Stimulated activated CD4-positive, alpha-beta T cell treated with anti-CD3 and anti-CD28 coated beads, Interleukin-12 subunit alpha, Interleukin-12 subunit beta, amount 100 ng/mL, for 48 hours (primary cell): ENCODE measurements around the gene RBM20.

Experiments
- DNase-seq, 3 donors: peaks; one replicate each; pipeline ENCODE4 v3.0.0-alpha.2; 2020; ENCODE audit warnings: low read depth in 2 of 3, low spot score in 1 of 3

RBM20 gene

DNA sequence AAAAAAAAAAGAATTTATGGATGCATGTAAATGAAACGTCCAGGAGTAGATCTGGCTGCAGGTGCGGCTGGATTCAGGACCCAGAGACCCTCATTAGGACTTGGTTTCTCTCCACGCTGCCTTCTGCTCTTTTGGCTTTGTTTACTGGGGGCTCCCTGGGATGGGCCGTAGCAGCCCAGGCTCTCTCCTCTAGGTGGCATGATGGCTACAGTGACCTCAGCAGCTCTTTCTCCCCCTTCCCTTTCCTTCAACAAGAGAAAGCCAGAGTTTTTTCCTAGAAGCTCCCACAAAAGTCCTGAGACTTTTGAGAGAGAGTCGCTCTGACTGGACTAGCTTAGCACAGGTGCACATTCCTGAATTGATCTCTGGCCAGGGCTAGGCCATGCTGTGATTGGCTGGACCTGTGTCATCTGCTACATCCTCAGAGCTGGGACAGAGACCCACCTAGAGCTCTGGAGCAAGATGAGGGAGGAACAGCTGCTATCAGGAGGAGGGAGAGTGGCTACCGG is 159.7 kb downstream of the RBM20 start:
- DNase-seq = no peak

DNA sequence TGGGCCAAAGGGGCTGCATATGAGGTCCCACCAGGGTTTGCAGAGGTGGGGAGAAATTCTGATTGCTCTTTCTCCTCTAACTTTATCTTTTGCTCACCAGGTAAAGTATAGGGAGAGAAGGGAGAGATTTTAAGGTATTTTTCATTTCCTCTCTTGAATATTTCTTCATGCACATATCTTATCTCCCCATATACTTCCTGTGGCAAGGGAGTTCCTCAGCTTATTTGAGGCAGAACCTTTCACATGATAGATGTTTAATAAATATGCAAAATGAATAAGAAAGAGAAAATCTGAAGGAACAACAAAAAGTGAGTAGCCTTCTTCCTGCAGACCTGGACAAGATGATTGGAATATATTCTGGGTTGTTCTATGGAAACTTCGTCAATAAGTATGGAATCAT is 160.2 kb downstream of the RBM20 start:
- DNase-seq = no peak

DNA sequence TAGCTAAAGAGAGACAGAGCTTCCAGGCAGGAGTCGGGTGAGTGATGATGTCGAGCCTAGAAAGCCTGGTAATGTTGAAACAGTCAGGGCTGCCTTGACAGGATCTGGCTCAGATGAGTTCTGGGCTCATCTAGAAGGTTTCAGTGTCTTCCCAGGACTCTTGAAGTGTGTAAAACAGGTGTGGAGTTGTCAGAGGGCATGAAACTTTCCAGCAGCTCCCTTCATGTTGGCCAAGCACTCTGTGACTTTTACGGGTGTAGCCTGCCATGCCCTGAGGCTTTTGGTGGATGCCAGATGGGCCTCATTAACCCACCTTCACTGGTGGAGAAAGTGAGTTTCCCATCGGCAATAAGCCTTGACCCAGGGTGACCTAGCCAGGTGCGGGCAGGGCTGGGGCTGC is 161.2 kb downstream of the RBM20 start:
- DNase-seq = no peak

DNA sequence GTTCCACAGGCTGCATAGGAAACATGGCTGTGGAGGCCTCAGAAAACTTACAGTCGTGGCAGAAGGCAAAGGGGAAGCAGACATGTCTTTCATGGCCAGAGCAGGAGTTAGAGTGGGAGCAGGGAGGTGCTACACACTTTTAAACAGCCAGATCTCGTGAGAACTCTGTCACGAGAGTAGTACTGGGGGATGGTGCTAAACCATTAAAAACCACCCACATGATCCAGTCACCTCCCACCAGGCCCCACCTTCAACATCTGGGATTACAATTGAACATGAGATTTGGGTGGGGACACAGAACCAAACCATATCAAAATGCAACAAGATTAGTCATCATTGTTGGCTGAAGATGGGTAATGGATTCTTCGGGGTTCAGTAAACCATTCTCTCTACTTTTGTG is 162.2 kb downstream of the RBM20 start:
- no peak for DNase-seq

DNA sequence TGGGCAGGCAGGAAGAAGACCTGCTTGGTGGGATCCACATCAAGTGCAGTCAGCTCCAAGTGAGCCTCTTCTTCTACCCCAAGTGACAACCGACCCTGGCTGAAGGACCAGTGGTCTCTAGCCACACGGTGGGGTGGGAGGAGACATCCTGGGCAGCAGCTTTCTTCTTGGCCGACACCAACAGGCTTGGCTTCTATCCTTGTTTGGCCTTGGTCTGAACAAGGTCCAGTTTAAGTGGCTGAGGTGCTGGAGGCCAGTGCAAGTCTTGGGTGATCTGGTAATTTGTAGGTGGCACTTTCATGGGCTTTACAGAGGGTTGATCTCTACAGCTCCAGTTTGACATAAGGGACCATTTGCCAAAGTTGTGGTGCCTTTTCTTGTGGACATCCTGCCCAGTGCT is 164.0 kb downstream of the RBM20 start:
- DNase-seq = no peak

DNA sequence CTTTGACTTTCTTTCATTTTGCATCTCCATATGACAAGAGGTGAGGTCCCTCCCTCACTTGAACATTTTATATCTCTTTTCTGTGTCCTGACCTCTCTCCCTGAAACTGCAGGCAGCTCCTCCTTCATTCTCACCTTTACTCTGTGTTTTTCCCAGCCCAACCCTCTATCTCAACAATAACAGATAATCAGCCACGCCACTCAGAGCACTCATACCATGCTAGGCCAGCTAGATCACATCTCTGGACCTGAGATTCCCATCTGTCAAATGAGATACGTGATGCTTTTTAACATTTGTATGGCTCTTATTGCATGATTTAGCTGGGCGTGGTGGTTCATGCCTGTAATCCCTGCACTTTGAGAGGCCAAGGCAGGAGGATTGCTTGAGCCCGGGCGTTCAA is 164.5 kb downstream of the RBM20 start:
- no peak for DNase-seq

DNA sequence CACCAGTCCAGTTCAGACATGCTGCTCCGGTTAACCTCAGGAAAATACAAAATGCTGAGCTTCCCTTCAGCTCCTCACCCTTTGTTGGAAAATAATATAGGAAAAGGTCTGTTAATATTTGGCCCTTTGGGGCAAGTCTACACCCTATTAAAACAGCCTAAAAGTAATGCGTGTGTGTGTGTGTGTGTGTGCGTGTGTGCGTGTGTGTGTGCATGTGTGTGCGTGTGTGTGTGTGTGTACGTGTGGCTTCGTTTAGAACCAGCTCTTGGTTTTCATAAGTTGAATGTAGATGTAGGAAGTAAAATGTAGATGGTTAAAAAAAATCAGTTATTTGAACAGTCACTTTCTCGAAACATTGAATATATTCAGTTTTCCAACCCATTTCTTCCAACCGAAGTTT is 166.5 kb downstream of the RBM20 start:
- no peak for DNase-seq

DNA sequence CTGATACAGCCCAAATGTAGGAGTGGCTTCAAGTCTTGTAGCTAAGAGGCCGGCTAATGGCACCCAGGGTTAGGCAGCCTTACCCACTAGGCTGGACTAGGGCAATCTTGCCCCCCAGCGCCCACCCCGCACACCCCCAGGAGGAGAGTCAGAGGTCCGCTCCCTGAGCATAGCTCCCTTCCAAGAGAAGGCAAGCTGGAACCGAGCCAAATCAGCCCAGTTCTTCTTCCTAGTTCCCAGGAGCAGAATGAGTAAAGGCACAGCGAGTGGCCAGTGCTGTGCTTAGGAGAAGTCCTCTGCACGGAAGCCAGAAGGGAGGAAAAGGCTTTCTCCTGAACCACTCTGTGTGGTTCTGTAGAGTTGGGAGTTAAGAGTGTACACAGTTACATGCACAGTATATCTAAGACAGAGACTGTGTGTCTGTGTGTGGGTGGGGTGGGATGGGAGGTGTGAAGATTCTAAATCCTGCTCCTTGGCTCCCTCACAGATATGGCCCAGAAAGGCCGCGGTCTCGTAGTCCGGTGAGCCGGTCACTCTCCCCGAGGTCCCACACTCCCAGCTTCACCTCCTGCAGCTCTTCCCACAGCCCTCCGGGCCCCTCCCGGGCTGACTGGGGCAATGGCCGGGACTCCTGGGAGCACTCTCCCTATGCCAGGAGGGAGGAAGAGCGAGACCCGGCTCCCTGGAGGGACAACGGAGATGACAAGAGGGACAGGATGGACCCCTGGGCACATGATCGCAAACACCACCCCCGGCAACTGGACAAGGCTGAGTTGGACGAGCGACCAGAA is 167.8 kb downstream of the RBM20 start:
- DNase-seq = no peak

DNA sequence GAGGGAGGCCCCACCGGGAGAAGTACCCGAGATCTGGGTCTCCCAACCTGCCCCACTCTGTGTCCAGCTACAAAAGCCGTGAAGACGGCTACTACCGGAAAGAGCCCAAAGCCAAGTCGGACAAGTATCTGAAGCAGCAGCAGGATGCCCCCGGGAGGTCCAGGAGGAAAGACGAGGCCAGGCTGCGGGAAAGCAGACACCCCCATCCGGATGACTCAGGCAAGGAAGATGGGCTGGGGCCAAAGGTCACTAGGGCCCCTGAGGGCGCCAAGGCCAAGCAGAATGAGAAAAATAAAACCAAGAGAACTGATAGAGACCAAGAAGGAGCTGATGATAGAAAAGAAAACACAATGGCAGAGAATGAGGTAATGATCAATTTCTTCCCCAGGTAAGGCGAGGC is 168.4 kb downstream of the RBM20 start:
- no peak for DNase-seq

DNA sequence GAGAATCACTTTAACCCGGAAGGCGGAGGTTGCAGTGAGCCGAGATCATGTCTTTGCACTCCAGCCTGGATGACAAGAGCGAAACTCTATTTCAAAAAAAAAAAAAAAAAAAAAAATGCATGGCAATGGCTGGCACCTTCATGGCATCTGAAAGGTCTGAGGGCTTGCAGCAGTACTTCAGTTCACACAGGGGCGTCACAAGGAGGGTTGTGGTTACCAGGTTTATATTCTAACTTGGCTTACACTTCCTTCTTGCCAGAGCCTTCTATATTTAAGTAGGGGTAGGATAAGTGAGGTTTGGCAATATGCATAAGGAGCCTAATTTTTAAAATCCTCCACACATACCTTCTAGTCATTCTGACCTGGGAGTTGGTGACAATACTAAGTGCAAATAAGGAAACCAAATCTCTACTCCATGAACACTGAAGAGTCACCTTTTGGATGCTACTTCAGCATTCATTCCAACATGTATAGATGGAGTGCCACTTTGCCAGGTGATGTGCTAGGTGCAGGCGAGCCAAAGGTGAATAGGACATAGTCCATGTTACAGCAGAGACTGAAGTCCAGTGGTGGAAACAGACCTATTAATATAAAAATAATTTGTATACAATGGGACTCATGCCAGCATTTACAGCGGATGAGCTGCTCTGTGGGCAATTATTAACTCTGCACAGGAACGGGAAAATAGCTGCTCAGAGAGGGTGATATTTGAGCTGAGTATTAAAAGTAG is 169.8 kb downstream of the RBM20 start:
- DNase-seq = no peak

DNA sequence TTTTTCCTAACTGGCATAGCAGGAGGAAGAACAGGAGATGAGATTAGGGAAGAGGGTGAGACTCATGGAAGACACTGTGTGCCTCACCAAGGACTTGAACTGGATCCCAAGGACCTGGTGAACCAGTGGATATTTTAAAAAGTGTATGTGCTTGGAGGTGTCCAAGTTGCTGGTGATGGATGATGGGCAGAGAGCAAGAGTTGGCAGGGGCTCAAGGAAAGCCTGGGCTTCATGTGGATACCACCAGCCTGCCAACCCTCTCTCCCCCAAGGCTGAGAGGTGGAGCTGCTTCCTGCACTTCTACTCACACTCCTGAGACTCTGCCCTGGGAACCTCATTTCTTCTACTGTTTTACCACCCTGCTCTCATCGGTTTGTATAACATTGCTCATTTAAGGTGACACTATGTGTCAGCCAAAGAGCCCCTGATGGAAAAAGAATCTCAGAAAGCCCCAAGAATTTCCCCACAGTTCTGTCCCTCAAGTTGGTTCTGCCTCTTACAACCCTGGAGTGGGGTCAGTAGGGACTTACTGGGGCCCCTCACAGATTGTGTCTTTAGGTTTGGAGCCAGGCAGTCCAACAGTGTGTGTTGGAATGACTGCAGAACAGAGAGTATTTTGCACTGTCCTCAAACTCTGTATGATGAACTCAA is 171.3 kb downstream of the RBM20 start:
- DNase-seq = no peak

DNA sequence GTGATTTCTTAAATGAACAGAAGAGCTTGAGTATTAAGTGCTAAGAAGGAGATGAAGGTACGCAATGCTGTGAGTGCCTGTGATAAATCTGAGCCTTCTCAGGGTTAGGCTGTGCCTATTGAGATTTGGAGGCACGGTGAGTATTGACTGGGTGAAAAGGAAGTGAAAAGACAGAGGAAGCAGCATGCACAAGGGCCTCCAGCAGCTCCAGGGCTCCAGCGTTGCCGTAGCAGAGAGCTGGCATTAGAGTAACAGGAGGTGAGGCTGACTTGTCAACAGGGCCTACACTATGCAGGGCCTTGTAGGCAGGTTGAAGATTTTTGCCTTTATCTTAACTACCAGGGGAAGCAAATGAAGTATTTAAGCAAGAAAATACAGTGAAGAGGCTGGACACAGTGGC is 173.5 kb downstream of the RBM20 start:
- DNase-seq = no peak

DNA sequence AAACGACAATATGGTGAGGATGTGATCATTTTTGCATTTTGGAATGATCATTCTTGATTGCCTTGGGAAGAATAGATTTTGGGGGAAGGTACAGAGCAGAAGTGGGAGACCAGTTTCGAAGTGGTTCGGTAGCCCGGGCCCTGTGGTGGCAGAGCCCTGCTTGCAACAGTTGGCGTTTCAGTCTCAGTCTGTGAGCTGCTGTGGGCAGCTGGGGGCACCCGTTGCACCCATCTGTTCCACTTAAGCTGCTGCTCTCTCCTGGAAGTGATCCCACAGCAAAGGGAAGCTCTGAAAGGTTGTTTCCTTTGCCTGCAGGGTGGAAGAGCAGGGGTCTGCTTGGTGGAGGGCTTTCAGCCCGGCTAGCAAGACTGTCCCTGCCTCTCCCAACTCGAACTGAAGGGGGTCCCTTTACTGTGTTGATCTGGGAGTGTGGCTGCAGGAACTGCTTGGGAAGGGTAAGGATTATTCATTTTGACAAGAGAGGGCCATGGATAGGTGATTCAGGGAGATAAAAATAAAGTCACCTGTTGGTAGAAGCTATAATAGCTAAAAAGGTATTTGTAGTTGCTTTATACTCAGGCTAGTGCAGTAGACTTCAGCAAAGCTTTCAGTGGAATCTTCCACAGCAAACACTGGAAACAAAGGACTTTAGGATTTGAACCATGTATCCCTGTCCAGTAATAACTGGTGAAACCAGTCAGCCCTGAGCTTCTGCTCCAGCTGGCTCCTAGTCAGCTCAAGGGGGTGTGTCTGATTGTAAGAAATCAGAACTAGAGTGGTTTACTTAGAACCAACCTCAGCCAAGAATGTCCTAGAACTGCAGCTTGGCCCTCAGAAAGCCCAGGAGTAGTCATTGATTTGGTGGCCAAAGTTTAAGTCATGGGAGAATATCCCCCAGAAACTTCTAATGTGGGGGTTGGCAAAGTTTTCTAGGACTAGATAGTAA is 174.4 kb downstream of the RBM20 start:
- no peak for DNase-seq

DNA sequence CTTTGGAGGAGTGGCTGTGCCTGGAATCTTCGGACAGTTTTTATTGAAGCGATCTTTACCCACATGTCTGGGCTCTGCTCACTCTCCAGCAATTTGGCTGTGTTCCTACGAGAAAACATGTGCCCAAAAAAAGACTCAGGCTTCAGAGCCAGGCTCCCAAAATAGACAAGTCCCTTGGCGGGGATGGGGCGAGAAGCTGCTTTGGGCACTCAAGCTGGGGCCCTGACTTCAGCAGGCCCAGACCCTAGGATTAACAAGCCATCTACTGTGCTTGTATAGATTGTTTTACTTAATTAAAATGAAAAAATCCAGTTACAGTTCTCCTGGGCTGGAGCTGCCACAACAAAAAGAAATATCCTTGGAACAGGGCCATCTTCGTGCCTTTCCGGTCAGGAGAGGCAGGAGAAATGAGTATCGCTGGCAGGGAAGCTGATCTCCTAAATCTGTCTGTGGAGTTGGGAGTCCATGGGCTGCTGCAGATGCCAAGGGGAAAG is 176.2 kb downstream of the RBM20 start:
- no peak for DNase-seq

DNA sequence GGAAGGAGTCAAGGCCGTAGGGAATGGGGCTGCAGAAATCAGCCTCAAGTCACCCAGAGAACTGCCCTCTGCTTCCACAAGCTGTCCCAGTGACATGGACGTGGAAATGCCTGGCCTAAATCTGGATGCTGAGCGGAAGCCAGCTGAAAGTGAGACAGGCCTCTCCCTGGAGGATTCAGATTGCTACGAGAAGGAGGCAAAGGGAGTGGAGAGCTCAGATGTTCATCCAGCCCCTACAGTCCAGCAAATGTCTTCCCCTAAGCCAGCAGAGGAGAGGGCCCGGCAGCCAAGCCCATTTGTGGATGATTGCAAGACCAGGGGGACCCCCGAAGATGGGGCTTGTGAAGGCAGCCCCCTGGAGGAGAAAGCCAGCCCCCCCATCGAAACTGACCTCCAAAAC is 177.4 kb downstream of the RBM20 start:
- DNase-seq = no peak

DNA sequence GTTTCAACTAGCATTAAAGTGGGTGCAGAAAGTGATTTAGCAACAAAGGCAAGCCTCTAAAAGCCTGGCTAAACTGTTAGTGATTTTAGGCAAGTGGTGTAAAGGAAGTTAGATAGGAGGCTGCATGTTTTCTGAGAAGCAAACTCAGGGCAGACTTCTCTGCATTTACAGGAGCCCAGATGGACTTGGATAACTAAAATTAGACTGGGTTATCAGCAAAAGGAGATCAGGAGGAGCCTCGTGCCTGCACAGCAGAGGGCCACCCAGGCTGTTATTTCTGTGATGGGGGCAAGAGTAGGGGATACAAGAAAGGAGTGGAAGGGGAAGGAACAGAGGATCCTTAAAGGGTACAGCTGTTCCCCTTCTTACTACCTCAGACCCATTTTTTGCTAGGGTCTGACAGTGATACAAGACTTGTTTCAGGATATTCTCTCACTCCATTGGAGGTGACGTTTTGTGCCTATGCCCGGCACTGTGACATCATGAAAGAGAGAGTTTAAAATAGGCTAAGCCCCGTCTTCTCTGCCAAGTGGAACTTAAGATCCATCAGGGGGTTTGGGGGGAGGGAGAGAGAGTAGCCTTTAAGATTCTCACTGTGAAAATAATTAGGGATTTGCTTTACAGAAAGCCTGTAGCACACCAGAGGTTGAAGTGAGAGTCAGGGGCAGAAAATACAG is 178.0 kb downstream of the RBM20 start:
- no peak for DNase-seq

DNA sequence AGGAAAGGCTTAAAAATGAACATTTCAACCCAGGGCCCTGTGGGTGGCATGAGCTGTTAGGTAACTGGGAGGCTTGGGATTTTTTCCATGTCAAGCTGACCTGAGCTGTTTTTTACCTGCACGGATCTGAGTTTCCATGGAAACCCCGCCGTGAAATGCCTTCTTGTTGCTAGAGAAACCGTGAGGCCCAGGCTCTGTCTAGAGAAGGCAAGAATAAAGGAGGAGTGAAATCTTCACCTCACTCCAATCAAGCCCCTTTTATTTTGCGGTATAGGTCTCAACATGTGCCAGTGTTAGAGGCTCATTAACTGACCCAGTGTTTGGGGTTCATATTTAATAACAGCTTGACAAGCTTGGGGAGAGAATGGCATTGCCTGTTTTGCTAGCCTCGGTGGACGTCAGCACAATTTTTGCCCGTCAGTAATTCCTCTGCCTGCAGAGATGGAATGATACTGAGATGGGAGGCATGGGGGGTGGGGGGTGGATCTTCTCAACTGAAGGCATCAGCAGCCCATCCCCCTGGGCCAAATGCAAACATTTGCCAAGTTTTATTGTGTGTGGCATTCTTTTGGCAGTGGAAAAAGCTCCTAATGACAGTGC is 178.7 kb downstream of the RBM20 start:
- no peak for DNase-seq

DNA sequence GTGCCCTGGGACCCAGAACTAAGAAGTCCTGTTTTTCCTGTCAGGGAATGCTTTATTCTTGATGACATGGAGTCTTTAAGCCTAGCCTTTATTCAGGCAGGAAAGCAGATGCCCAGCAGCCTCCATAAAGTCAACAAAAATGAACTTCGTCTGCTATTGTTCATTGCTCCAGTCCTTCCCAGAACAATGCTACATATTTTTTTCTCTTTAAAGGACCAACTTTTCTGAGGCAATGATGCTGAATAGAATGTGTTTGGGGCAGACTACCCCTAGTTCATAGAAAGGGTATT is 180.0 kb downstream of the RBM20 start:
- no peak for DNase-seq

DNA sequence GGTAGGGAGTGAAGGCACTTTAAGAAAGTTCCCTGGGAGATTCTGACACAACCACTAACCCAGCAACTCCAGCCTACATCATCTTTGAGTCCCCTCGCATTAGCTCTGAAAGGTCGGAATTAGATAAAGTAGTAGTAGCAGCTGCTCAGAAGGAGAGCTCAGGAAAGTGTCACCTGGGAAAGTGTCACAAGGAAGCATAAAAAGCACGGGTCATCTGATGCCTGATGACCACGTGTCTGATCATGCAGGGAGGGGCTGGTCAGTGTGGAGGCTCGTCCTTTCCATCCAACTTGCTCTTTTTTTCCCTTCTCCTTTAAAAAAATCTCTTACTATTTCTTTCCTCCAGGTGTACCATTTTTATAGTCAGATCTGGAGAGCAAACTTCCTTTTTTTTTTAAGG is 180.5 kb downstream of the RBM20 start:
- no peak for DNase-seq

DNA sequence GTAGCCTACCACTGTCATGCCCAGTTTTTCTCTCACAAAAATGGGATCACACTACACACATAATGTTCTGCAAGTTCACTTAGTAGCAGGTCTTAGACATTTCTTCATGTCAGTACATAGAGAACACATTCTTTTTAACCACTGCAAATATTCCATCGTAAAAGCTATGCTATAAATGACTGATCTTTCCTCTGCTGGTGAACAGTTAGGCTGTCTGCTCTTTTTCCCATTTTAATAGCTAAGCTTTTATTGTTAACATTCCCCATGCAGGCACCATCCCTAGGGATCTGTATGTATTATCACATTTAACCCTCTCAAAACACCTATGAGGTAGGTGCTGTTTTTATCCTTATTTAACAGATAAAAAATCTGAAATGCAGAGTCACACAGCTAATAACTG is 181.4 kb downstream of the RBM20 start:
- DNase-seq = no peak
